Activated CD8-positive, alpha-beta memory T cell treated with anti-CD3 and anti-CD28 coated beads for 4 hours (primary cell): ENCODE results near the gene ZEB1.

Experiments
- DNase-seq, 2 donors: peaks; one replicate each; pipeline ENCODE4 v3.0.0-alpha.2; 2020; ENCODE audit warnings: low read depth in 2 of 2

Gene ZEB1

DNA sequence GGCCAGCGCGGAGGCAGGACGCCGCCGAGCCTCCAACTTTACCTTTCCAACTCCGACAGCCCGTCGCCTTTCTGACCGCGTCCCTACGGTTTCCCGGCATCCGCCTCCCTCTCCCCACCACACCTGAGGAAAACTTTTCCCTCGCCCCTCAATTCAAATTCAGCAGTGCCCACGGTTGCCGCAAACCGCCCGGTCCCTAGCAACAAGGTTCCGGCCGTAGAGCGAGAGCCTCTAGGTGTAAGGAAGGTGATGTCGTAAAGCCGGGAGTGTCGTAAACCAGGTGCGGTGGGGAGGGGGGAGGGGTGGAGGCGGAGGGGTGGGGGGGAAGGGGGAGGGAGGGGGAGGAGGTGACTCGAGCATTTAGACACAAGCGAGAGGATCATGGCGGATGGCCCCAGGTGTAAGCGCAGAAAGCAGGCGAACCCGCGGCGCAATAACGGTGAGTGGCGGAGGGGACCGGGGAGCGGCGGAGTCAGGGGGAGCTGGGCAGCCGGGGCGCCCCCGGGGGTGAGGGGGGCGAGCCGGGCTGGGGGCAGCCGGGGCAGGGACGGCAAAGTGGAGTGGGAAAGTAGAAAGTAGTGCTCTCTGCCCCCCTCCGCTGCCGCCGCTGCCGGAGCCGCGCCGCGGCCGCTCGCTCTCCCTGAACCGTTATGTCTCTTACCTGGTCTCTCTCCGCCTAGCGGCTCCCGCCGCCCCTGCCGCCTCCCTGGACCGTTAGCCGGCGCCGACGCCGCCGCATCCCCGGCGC is at the start of gene ZEB1:
TSS of gene ZEB1 (plus strand) at position 363 of the 748 bp plus-strand sequence. CDS start at position 382, 19 bp downstream.
- peak; percentile 82 to 89 for DNase-seq

DNA sequence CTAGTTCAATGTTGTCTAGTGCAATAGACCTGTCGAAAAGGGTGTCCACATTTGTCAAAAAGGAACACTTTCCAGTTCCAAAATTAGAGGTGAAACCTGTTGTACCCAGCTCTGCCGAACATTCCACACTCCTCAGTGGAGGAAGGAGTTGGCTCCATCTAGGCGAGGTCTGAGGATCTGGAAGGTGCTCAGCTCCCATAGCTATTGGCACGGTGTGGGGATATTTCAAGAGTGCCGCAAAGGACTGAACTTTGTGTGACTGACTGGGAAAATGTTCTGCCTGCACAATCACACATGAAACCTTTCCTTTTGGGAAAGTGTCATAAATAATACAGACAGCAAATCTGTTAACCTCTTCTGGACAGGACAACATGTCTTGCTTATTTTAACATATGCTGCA is 48.1 kb upstream of the ZEB1 start:
- DNase-seq, result no peak

- DNase-seq, result no peak
Measured at GRCh38 chr10:31272841-31273240, 46.2 kb upstream of the ZEB1 start.

- DNase-seq, result no peak
Measured at GRCh38 chr10:31273789-31274188, 45.2 kb upstream of the ZEB1 start.

DNA sequence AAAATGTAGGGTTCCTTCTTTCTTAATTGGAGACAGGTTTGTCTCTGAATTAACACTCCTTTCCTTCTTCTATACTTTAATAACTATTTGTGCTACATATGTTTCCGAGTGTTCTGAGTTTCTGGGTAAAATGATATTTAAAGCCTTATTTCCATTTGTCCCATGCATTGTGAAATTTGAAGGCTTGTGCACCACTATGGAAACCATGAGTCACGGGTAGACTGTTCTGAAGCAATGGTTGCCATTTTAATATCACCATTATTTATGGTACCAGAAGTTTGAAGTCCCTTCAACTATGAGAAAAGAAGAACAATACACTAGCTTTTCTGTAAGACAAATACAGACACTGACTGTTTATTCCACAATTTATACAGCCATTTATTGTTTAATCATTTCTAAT is 44.7 kb upstream of the ZEB1 start:
- no peak for DNase-seq

DNA sequence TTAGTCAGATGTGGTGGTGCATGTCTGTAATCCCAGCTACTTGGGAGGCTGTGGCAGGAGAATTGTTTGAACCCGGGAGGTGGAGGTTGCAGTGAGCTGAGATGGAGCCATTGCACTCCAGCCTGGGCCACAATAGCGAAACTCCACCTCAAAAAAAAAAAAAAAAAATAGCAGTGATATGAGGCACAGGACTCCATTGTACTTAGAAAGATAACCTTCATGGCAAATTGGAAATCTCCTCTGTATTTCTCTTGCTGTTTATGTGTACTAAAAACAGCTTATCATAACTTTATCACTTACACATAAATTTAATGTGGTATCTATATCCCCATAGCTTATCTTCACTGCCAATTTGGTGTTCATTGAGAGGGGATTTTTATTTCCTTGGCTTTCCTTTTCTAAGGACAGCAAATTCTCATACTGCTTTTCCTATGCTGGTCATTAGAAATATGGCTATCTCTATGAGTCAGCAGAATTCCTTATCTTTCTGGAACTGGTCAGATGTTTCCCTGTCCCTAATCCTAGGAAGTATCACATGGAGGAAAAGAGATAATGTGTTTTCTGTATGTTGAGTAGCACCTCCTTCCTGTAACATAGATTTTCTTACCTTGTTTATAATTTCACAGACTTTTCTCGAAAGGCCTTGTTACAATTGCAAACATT is 40.6 kb upstream of the ZEB1 start:
- no peak for DNase-seq

DNA sequence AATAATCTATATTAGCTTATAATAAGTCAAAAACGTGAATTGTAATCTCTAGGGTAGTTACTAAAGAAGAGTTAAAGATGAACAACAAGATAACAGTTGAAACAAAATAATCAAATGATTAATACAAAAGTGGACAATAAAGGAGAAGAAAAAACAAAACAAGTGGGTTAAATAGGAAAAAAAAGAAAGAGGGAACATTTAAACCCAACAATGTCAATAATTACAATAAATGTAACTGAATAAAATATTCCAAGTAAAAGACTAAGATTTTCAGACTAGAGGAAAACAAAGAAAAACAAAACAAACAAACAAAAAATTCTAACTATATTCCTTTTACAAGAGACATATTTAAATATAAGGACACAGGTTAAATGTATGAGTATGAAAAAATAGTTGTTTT is 38.0 kb upstream of the ZEB1 start:
- no peak for DNase-seq

GRCh38 chr10:31288001-31288400 is 31.0 kb upstream of the ZEB1 start:
- DNase-seq, result no peak

GRCh38 chr10:31288962-31289361 is 30.1 kb upstream of the ZEB1 start:
- DNase-seq, result no peak

- DNase-seq, result no peak
Measured at GRCh38 chr10:31290386-31290785, 28.6 kb upstream of the ZEB1 start.

GRCh38 chr10:31291123-31291522 is 27.9 kb upstream of the ZEB1 start:
- DNase-seq, result no peak

DNA sequence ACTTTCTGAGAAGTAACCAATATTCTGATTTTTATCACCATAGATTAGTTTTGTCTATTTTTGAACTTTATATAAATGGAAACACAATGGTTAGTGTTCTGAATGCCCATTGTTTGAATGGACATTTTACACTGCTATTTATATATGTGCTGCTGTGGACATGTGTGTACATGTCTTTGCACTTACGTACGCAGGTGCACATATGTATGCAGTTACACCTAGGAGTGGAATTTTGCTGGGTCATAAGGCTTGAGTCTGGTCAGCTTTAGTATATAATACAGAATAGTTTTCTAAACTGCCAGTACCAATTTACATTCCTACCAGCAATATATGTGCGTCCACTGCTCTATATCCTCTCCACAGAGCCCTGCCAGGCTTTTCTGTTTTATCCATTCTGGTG is 24.5 kb upstream of the ZEB1 start:
- no peak for DNase-seq

DNA sequence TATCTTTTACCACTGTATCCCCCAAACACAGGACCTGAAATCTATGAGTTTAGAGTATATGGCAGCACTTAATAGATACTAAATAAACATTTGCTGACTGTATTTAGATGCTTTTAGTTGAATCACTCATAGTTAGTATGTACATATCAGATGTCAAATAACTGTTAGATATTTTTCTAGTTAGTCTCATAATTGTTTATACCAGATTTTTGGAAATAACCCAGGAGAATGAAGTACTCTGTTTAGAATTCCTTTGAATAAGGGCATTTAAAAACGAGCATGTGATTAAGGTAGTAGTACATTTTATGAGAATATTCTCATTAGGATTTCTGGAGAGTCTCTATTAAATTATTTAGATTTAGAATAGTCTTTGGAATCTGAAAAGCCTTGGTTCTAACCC is 22.3 kb upstream of the ZEB1 start:
- DNase-seq, result no peak

DNA sequence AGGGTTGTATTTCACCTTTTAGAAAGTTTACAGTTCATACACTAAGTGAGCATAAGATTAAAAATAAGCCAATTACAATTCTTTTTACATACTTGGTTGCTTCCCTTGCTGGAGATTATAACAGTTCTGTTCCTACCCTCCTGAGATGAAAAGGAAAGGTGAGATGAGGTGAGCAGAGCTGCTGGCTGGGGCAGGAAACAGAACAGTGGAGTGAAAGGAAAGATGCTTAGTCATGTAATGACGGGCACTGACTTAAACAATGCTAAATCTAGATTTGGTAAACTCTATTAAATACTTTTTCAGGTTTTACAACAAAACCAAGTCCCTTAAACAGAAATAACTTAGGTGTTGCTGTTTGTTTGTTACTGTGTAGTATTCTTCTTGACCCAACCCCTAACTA is 19.9 kb upstream of the ZEB1 start:
- no peak for DNase-seq

- no peak for DNase-seq
Measured at GRCh38 chr10:31303212-31303611, 15.8 kb upstream of the ZEB1 start.

DNA sequence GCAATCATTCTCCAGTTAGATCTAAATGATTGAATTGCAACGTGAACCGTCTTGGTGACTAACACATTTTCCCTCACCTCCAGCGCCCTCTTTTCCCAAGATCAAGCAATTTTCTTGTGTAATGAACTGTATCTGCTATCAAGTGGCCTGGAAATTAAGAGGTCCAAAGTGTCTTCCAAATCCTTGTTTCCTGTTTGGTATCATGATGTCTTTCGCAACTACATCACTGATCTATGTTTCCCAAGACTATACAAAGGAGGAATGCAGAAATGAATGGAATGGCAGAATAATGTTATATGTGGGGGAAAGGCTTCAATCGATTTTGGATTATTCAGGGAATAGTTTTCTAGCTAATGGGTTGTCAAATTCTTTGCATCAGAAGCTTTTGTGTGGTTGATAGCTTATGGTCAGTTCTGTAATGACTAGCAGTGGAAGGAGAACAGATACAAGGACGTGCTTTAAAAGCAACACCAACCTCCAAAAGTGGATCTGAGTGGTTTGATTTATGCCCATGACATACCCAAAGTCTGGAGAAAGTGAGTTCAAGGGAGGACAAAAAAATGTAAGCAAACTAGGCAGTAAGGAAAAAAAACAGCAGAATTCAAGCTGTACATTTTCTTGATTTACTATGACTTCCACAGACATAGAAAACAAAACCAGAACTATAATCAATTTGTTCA is 14.6 kb upstream of the ZEB1 start:
- DNase-seq, result no peak

GRCh38 chr10:31313396-31313795 is 5.6 kb upstream of the ZEB1 start:
- no peak for DNase-seq

DNA sequence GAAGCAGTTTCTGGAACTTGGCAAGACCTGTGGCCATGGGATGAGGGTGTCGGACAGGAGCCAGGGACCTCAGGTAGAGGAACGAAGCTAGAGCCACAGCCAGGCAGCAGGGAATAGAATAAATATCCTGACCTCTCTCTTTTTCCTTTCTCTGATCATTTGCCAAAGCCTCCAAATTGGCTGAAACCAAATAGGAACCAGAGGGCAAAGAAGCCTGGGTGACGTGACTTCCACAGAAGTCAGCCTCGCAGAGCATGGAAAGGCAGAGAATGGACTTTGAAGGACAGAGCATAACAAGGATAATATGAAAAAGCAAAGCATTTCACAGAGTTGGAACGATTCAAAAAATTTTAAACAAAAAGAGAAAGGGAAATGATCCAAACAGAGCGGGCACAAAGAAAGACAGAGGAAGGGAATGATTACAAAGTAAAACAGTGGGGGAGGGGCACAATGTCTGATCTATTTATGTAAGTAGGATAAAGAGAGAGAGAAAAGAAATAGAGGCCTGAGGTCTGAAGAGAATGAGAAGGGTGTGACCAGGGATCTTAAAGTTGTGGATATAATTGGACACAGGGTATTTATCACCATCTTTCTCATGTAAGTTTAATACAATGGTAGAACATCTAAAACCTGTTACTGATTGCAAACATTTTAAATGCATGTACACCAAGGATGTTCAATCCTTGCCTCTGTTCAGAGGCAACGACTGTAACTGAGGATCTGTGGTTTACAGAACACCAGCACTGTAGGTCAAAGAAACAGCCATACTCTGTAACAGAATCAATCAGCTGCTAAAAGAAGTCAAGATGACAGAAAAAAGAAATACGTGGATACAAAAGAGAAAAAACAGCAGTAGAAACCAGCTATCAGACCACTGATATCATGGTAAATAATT is 4.5 kb upstream of the ZEB1 start:
- DNase-seq, result no peak

GRCh38 chr10:31315453-31315852 is 3.6 kb upstream of the ZEB1 start:
- DNase-seq, result no peak

DNA sequence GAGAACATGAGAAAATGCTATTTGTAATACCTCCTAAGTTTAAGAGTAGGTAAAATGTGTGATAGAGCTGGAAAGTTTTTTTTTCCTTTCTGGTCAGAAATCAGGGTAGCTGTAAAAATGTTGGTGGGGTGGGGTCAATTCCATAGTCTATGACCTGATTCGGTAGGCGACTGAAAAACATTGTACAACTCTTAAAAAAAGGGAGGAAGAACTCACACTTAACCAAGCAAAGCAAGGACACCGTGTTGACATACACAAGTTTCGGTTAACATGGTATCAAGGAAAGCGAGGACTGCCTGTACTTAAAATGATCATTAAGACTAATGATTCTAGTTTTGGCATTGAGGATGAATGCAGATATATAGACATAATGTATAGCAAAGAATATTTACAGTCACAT is 1.8 kb upstream of the ZEB1 start:
- no peak for DNase-seq

DNA sequence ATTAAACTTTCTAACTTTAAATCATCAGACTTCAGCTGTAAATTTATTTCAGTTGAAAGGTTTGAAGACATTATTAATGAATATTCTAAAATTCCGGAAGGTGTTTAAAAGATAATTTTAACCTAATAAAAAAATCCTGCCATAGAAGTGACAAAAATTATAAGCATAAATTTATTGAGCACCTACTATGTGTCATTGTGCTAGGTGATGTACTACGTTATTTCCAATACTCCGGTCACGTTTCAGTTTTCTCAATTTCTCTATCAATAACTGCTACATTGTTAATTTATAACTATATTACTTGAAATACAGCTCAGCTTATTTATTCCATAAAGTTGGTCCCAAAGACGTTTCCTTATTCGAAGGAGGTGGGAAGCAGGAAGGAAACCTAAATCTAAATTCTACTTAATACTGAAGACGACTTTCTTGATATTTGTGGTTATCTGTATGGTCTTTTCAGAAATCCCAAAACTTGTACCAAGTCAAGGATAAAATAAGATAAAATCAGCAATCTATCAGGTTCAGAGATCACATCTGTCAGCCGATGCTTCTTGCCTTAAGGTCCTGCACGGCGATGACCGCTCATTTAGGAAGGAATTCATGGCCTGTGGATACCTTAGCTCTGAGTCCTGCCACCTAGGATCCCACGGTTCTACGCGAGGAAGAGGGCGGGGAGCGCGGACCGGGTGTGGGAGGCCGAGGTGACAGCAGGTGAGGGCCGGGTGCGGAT is 1.2 kb upstream of the ZEB1 start:
- DNase-seq, result peak; percentile 44 to 63
